BJ (cell line): ENCODE results near the gene ZDHHC14. TPM values are rescaled to one million over a fixed set of nuclear protein-coding genes. Genes with fewer than 3 reads are reported as not detected.

ENCODE experiments used
- CTCF ChIA-PET: fragments of 350-600 bp; formaldehyde crosslinking; extraction: SDS; loops from one replicate; lab custom pipeline; 2021; ENCODE audit warnings: antibody characterized with exemption, inconsistent platforms; lab: Yijun Ruan, JAX
- POLR2A ChIA-PET: fragments of 300-600 bp; sonication (Branson Sonifier 250); formaldehyde crosslinking; extraction: SDS; loops from one replicate; lab custom pipeline; 2021; ENCODE audit warnings: antibody characterized with exemption; lab: Charles Lee
- DNase-seq: peaks from one replicate; pipeline ENCODE4 v3.0.0-alpha.2; 2011; ENCODE audit warnings: low read depth
- H3K27me3 ChIP-seq: 2 replicates; pipeline ENCODE4 v1.6.0; 2011; ENCODE audit warnings: low read length; ENCODE audit not compliant: control insufficient read depth, insufficient read depth
- H3K36me3 ChIP-seq: 2 replicates; pipeline ENCODE4 v1.5.1; 2011; ENCODE audit warnings: low read length; ENCODE audit not compliant: control insufficient read depth, insufficient read depth
- H3K4me3 ChIP-seq: 2 replicates; pipeline ENCODE4 v1.5.1; 2011; ENCODE audit warnings: low read depth, mild to moderate bottlenecking, control low read depth, low read length
- polyA plus RNA-seq: library from polyadenylated mRNA; depleted of rRNA; stranded (reverse); fragments of >200 nt; gene quantifications from 2 replicates; pipeline ENCODE4 v1.2.3, GENCODE V29; 2011
- TF ChIP-seq, protein P1 (sequence below): IDR thresholded peaks from 2 replicates; pipeline ENCODE4 v1.5.1; 2011; ENCODE audit warnings: low read depth, mild to moderate bottlenecking, control low read depth, inconsistent platforms, low read length, moderate library complexity; ENCODE audit not compliant: insufficient read depth

Gene ZDHHC14
- polyA plus RNA-seq, 1 experiment = 3.6 TPM

GRCh38 chr6:157372501-157373280 is 8.3 kb upstream of the ZDHHC14 start:
- TF ChIP-seq, protein P1, sequence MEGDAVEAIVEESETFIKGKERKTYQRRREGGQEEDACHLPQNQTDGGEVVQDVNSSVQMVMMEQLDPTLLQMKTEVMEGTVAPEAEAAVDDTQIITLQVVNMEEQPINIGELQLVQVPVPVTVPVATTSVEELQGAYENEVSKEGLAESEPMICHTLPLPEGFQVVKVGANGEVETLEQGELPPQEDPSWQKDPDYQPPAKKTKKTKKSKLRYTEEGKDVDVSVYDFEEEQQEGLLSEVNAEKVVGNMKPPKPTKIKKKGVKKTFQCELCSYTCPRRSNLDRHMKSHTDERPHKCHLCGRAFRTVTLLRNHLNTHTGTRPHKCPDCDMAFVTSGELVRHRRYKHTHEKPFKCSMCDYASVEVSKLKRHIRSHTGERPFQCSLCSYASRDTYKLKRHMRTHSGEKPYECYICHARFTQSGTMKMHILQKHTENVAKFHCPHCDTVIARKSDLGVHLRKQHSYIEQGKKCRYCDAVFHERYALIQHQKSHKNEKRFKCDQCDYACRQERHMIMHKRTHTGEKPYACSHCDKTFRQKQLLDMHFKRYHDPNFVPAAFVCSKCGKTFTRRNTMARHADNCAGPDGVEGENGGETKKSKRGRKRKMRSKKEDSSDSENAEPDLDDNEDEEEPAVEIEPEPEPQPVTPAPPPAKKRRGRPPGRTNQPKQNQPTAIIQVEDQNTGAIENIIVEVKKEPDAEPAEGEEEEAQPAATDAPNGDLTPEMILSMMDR = no peak
- ChIA-PET CTCF (no interaction called here), POLR2A (no interaction called here)
- H3K27me3 ChIP-seq = no peaks in the 10 kb centered on the region
- no peak for DNase-seq
- no peaks in the 10 kb centered on the region for H3K36me3 ChIP-seq
- no peak overlapping the region for H3K4me3 ChIP-seq

DNA sequence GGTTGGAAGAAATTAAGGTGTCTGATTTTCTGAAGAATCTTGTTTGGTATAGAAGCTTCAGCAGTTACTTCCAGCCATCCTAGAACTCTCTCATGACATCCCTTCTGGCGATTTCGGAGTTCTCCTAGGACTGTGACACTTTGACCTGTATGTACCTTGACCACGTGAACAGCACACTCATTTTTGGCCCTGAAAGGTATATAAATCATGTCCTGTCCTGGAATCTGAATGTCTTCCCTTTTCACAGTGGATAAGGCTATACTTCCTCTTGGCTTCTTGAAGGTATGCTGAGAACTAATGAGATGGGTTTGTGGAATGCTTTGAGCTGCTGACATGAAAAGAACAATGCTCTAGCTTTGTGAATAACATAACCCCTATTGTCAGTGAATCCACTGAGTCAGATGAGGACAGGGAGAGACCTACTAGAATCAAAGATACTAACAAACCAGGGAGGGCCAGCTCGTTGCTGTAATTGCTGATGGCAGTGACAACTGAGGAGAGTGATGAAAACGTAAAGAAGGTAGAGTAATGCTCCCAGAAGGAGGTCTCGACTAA is 6.0 kb upstream of the ZDHHC14 start:
- CTCF ChIA-PET = interaction anchor here (0.6 to 0.8 kb wide), 2 partner anchors 42 to 341 kb away, joined by 3 to 5 read pairs; no protein-coding TSS in a partner anchor
- Histone ChIP-seq H3K36me3 (no peaks in the 10 kb centered on the region), H3K4me3 (no peak overlapping the region), H3K27me3 (no peaks in the 10 kb centered on the region)
- TF ChIP-seq, protein P1 = no peak
- DNase-seq = no peak
- POLR2A ChIA-PET = no interaction called here

GRCh38 chr6:157376241-157376640 is 4.7 kb upstream of the ZDHHC14 start:
- ChIA-PET CTCF (no interaction called here), POLR2A (no interaction called here)
- Histone ChIP-seq H3K36me3 (no peaks in the 10 kb centered on the region), H3K4me3 (no peak overlapping the region), H3K27me3 (no peaks in the 10 kb centered on the region)
- TF ChIP-seq, protein P1 = no peak
- DNase-seq = no peak

DNA sequence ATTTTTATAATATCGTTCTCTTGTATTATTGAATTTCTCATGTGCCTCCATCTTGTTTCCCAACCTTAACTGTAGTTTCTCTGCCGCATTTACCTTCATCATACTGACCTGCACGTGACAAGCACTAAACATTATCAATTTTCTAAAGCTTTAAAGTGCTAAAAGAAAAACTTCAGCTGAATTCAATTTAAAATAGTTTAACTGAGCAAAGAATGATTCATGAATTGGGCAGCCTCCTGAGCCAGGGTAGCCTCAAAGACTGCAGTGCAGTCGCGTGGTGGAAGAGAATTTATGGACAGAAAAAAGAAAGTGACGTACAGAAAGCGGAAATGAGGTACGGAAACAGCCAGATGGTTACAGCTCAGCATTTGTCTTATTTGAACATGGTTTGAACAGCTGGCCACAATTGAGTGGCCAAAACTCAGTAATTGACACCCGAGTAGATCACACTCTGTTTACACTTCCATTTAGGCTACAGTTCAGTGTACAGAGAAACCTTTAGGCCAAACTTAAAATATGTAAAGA is 4.2 kb upstream of the ZDHHC14 start:
- Histone ChIP-seq H3K4me3 (no peak overlapping the region), H3K36me3 (no peaks in the 10 kb centered on the region), H3K27me3 (no peaks in the 10 kb centered on the region)
- POLR2A ChIA-PET = no interaction called here
- TF ChIP-seq, protein P1 = no peak
- no peak for DNase-seq
- CTCF ChIA-PET = no interaction called here
